ENCODE data around the gene FSTL4. TPM values are rescaled to one million over a fixed set of nuclear protein-coding genes. Genes with fewer than 3 reads are reported as not detected.

The FSTL4 gene
- polyA plus RNA-seq, 1 donor (not counting 4 experiments of a cell fraction or from before 2014, with no cell fraction given): 1.7 TPM

DNA sequence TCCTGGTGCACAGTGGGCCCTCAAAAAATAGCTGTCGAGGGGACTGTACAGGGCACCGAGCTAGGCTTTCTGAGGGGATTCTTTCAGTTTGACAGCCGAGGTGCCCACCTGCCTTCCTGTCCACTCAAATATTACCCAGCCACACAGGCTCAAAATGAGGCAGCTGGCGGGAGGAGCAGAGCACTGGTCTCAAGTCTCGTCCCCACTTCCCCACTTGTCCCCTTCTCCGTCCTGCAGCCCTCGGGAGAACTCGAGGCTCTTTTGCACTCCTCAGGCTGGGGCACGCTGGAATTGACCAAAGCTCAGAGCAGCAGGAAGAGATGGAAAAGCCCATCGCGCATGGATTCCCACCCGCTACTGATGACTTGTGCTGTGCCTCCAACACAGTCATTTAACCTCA, 375.4 kb downstream of the FSTL4 start:
- Histone ChIP-seq H2AFZ (ENCODE audit: control insufficient read depth, low read length) (no peak overlapping the region), H3K9me3 (ENCODE audit: control insufficient read depth, low read depth, low read length) (no peaks in the 10 kb centered on the region), H3K9ac (ENCODE audit: control insufficient read depth, extremely low read depth, insufficient read depth, low read length) (no peak overlapping the region), H3K4me1 (ENCODE audit: control insufficient read depth, extremely low read depth, insufficient read depth, low read length) (peaks cover 31% of the 10 kb centered on the region), H3K27me3 (ENCODE audit: control insufficient read depth, extremely low read depth, insufficient read depth, low read length) (no peaks in the 10 kb centered on the region), H3K4me3 (ENCODE audit: control insufficient read depth in 2 of 3, extremely low read depth in 1 of 3, insufficient read depth in 2 of 3, low read depth in 1 of 3, low read length in 3 of 3) (no peak overlapping the region), H3K4me2 (ENCODE audit: control insufficient read depth, extremely low read depth, insufficient read depth, low read depth, low read length) (no peak overlapping the region), H3K9me1 (ENCODE audit: control insufficient read depth, extremely low read depth, insufficient read depth, low read length) (no peaks in the 10 kb centered on the region), H3K27ac (ENCODE audit: control insufficient read depth, insufficient read depth, low read length) (no peak overlapping the region), H4K20me1 (ENCODE audit: control insufficient read depth, extremely low read depth, insufficient read depth, low read length) (no peaks in the 10 kb centered on the region), H3K36me3 (ENCODE audit: control insufficient read depth in 2 of 2, extremely low read depth in 1 of 2, insufficient read depth in 2 of 2, low read length in 2 of 2) (no peaks in the 10 kb centered on the region), H3K79me2 (ENCODE audit: control insufficient read depth, insufficient read depth, low read length) (no peaks in the 10 kb centered on the region)
- dilution Hi-C loops (cut with MboI; ENCODE audit: extremely low pct_ligation_motif_present, low sequenced_read_pairs): no loop called here
- FAIRE-seq: no peak
- TF ChIP-seq EZH2 (IDR thresholded peaks at IDR 0.05; ENCODE audit: low read length): no peak
- TF ChIP-seq, protein P1, sequence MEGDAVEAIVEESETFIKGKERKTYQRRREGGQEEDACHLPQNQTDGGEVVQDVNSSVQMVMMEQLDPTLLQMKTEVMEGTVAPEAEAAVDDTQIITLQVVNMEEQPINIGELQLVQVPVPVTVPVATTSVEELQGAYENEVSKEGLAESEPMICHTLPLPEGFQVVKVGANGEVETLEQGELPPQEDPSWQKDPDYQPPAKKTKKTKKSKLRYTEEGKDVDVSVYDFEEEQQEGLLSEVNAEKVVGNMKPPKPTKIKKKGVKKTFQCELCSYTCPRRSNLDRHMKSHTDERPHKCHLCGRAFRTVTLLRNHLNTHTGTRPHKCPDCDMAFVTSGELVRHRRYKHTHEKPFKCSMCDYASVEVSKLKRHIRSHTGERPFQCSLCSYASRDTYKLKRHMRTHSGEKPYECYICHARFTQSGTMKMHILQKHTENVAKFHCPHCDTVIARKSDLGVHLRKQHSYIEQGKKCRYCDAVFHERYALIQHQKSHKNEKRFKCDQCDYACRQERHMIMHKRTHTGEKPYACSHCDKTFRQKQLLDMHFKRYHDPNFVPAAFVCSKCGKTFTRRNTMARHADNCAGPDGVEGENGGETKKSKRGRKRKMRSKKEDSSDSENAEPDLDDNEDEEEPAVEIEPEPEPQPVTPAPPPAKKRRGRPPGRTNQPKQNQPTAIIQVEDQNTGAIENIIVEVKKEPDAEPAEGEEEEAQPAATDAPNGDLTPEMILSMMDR (optimal IDR thresholded peaks at IDR 0.05 in 1 of 3, IDR thresholded peaks at IDR 0.05 in 1 of 3, conservative IDR thresholded peaks at IDR 0.05 in 1 of 3; ENCODE audit: extremely low read depth in 1 of 3, insufficient read depth in 2 of 3, low read length in 3 of 3): no peak
- DNase-seq (ENCODE audit: low read depth, low spot score): no peak

DNA sequence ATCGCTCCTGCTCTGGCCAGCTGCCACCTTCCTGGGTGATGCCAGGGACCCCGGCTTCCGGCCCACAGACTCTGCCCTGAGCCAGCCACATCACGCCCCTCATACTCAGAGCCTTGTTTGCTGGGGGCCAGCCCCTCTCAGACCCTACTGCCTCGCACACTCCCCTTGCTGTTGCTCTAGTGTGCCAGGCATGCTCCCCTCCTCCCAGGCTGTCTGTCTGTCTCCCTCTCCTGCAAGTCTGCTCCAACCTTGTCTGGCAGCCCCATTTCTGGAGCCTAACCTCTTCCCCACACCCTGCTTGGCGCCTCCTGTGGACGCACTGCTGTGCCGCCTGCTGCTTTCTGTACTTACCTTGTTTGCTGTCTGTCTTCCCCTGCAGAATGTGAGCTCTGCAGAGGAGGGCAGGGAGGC, 375.8 kb downstream of the FSTL4 start:
- H3K4me3 ChIP-seq (ENCODE audit: control insufficient read depth in 2 of 3, extremely low read depth in 1 of 3, insufficient read depth in 2 of 3, low read depth in 1 of 3, low read length in 3 of 3): no peak overlapping the region
- DNase-seq (ENCODE audit: low read depth, low spot score) (no peak), FAIRE-seq (no peak)
- H3K27me3 ChIP-seq (ENCODE audit: control insufficient read depth, extremely low read depth, insufficient read depth, low read length): no peaks in the 10 kb centered on the region
- no peaks in the 10 kb centered on the region for H3K36me3 ChIP-seq (ENCODE audit: control insufficient read depth in 2 of 2, extremely low read depth in 1 of 2, insufficient read depth in 2 of 2, low read length in 2 of 2)
- no peak overlapping the region for H2AFZ ChIP-seq (ENCODE audit: control insufficient read depth, low read length)
- H4K20me1 ChIP-seq (ENCODE audit: control insufficient read depth, extremely low read depth, insufficient read depth, low read length): no peaks in the 10 kb centered on the region
- H3K4me2 ChIP-seq (ENCODE audit: control insufficient read depth, extremely low read depth, insufficient read depth, low read depth, low read length): no peak overlapping the region
- H3K4me1 ChIP-seq (ENCODE audit: control insufficient read depth, extremely low read depth, insufficient read depth, low read length): peaks cover 35% of the 10 kb centered on the region
- H3K79me2 ChIP-seq (ENCODE audit: control insufficient read depth, insufficient read depth, low read length): no peaks in the 10 kb centered on the region
- H3K9me1 ChIP-seq (ENCODE audit: control insufficient read depth, extremely low read depth, insufficient read depth, low read length): no peaks in the 10 kb centered on the region
- dilution Hi-C loops (cut with MboI; ENCODE audit: extremely low pct_ligation_motif_present, low sequenced_read_pairs): no loop called here
- no peak overlapping the region for H3K27ac ChIP-seq (ENCODE audit: control insufficient read depth, insufficient read depth, low read length)
- TF ChIP-seq, protein P1 (optimal IDR thresholded peaks at IDR 0.05 in 1 of 3, IDR thresholded peaks at IDR 0.05 in 1 of 3, conservative IDR thresholded peaks at IDR 0.05 in 1 of 3; ENCODE audit: extremely low read depth in 1 of 3, insufficient read depth in 2 of 3, low read length in 3 of 3): peak in 1 of 3 experiments; percentile 16
- TF ChIP-seq EZH2 (IDR thresholded peaks at IDR 0.05; ENCODE audit: low read length): no peak
- H3K9me3 ChIP-seq (ENCODE audit: control insufficient read depth, low read depth, low read length): no peaks in the 10 kb centered on the region
- no peak overlapping the region for H3K9ac ChIP-seq (ENCODE audit: control insufficient read depth, extremely low read depth, insufficient read depth, low read length)

All from keratinocyte (primary cell).